Measurements from ENCODE around the gene MTFR1L. TPM values are rescaled to one million over a fixed set of nuclear protein-coding genes. Genes with fewer than 3 reads are reported as not detected.

MTFR1L gene
- total RNA-seq, 1 donor = 46.6 TPM

- peak overlapping the region; percentile 74 for H3K4me3 ChIP-seq (ENCODE audit: low read depth, low read length)
- DNase-seq (ENCODE audit: low read depth) = no peak
- TF ChIP-seq, protein P1, sequence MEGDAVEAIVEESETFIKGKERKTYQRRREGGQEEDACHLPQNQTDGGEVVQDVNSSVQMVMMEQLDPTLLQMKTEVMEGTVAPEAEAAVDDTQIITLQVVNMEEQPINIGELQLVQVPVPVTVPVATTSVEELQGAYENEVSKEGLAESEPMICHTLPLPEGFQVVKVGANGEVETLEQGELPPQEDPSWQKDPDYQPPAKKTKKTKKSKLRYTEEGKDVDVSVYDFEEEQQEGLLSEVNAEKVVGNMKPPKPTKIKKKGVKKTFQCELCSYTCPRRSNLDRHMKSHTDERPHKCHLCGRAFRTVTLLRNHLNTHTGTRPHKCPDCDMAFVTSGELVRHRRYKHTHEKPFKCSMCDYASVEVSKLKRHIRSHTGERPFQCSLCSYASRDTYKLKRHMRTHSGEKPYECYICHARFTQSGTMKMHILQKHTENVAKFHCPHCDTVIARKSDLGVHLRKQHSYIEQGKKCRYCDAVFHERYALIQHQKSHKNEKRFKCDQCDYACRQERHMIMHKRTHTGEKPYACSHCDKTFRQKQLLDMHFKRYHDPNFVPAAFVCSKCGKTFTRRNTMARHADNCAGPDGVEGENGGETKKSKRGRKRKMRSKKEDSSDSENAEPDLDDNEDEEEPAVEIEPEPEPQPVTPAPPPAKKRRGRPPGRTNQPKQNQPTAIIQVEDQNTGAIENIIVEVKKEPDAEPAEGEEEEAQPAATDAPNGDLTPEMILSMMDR (IDR thresholded peaks at IDR 0.05; ENCODE audit: insufficient read depth, low read depth, low read length) = no peak
Observed at GRCh38 chr1:25818569-25818968, 1.2 kb upstream of the MTFR1L start.

DNA sequence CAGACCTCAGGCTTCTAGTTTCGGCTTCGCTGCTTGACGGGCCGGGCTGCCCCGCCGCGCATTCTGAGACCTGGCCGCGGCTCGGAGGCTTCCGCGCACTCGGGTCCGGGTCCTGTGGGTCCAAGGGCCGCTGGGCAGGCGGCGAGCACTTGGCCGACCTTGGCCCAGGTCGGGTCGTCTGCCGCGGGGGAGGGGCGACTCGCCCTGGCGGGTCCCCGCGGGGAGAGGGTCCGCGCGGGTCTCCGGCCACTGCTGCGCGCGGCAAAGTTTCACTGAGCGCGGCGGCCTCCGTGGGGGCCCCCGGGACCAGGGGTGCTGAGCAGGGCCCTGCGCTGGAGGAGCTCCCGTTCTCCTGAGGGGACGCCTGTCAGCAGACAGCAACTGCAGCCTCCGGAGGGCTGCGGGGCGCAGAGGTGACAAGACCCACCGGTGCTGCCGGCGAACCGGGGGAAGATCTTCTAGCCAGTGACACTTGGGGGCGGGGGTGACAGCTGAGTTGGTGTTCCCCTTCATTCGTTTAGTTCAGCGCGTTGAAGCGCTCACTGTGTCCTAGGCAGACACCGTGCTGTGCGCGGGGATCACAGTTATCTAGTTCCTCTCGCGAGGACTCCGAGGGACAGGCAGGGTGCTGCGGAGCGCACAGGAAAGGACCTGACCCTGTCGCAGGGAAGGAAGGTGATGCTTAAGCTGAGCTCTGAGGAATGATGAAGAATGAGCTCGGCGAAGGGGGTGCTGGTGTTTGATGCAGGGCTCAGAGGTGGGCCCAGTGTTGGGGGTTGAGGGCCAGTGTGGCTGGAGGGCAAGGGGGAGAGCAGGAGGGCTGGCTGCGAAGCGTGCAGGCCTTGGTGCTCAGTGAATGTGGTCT, 725 bp downstream of the MTFR1L start:
- DNase-seq (ENCODE audit: low read depth) = peak; percentile 74
- TF ChIP-seq, protein P1 (IDR thresholded peaks at IDR 0.05; ENCODE audit: insufficient read depth, low read depth, low read length) = no peak
- peak overlapping the region; percentile 74 for H3K4me3 ChIP-seq (ENCODE audit: low read depth, low read length)

DNA sequence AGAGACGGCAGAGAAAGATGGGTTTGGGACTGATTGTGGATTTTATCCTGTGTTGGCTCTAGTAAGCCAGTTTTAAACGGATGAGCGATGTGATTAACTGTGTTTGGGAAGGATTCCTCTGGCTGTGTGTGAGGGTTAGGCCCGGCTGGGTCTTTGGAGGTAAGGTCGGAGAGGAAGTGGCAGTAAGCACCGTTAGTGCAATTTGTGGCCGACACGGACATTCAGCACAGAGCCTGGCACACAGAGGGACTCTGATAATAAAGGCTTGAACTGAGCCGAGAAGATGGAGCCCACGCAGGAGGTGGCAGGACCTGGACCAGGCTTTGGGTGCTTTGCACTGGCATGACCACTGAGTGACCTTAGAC, 1.3 kb downstream of the MTFR1L start:
- DNase-seq (ENCODE audit: low read depth) = no peak
- H3K4me3 ChIP-seq (ENCODE audit: low read depth, low read length) = peak overlapping the region; percentile 74
- TF ChIP-seq, protein P1 (IDR thresholded peaks at IDR 0.05; ENCODE audit: insufficient read depth, low read depth, low read length) = no peak

GRCh38 chr1:25821630-25822091, 1.9 kb downstream of the MTFR1L start:
- peak overlapping the region; percentile 74 for H3K4me3 ChIP-seq (ENCODE audit: low read depth, low read length)
- DNase-seq (ENCODE audit: low read depth) = no peak
- TF ChIP-seq, protein P1 (IDR thresholded peaks at IDR 0.05; ENCODE audit: insufficient read depth, low read depth, low read length) = no peak

DNA sequence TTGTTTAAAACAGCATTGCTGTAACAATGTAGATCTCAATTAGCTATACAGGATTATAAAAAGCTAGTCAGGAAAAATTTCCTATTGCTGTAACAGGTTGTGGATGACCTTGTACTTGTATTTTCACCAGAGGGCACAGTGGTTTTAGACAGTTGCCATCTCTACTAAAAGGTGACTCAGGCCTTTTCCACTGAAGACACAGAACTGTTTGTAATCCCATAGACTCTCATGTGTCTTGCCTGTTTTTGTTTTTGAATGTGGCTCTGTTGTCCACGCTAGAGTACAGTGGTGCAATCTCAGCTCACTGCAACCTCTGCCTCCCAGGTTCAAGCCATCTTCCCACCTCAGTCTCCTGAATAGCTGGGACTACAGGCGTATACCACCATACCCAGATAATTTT, 5.9 kb downstream of the MTFR1L start:
- DNase-seq (ENCODE audit: low read depth) = peak; percentile 17
- TF ChIP-seq, protein P1 (IDR thresholded peaks at IDR 0.05; ENCODE audit: insufficient read depth, low read depth, low read length) = no peak

GRCh38 chr1:25826571-25826970, 6.8 kb downstream of the MTFR1L start:
- DNase-seq (ENCODE audit: low read depth) = no peak
- TF ChIP-seq, protein P1 (IDR thresholded peaks at IDR 0.05; ENCODE audit: insufficient read depth, low read depth, low read length) = no peak
- no peak overlapping the region for H3K4me3 ChIP-seq (ENCODE audit: low read depth, low read length)

More for the DNA sequence above, 5.9 kb downstream of the MTFR1L start:
- H3K4me3 ChIP-seq (ENCODE audit: low read depth, low read length) = no peak overlapping the region

Data from fibroblast of villous mesenchyme (primary cell).